Measurements from ENCODE around the gene ACTN3.
"Not testable (repeated sequence)": the region's sequence is repeated elsewhere in the genome, so short reads cannot be mapped to it uniquely, and the experiment has no call there.

ACTN3 gene

DNA sequence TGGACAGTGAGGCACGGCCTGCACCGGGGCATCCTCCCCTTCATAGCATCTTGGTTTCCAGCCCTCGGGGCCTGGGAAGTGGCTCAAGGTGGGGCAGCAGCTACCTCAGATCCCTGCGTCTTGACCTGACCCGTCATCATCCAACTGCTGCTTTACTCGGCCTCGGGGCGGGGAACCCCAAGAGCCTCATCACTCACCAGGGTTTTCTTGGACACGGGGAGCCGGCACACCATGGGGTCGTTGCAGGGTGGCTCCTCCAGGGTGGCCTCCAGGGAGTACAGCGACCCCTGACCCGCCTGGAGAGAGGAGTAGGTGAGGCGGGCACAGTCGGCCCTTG, 21.1 kb downstream of the ACTN3 start:
- DNase-seq, result no peak

DNA sequence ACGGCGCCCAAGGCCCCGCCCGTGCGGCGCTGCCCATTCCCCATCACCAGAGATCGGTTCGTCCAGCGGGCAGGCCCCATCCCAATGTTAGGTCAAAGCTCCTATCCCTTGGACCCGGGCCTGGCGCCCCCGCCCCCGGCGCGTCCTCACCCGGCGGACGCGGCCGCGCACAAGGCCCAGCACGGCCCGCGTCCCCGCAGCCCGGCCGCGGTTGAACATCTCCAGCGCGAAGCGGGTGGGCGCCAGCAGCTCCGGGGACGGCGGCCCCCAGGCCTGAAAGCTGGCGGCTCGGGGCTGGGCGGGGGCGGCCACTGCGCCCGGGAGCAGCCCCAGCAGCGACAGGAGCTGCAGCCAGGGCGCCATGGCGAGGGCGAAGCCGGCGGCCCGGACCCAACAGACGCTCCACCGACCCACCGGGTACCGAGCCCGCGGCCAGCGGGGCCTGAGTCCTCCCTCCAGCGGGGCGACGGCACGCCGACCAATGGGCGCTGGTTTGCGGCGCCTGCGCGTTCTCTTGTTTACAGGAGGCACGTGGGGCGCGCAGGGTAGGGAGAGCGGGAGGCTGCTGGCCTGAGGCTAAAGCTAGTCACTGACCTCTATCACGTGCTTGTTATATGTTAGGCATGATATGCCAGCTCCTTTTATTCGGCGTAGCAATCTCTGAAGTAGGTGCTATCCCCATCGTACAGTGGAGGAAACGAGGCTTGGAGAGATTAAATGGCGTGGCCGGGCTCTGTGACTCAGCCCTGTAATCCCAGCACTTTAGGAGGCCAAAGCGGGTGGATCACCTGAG, 21.6 kb downstream of the ACTN3 start, which contains the start of gene CTSF:
Gene CTSF, minus strand, starts transcription at position 483 of the 793 bp plus-strand sequence. Its CDS starts 120 bp downstream, at position 363.
- peak; percentile 74 for DNase-seq

DNA sequence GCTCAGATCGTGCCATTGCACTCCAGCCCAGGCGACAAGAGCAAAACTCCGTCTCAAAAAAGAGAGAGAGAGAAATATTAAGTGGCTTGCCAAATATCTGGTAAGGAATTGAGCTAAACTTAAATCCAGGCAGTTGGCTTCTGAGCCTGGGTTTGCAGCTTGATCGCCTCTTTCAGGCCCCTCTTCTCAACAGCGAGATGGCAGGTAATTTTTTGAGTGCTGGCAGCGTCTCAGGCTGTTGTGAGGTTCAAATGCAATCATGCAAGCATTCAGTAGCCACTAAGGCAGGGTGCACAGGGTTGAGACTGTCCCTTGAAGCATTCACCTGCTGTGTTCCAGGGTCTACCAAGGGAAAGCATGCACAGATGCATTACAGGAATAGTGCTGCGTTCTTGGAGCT, 22.4 kb downstream of the ACTN3 start:
- no peak for DNase-seq

DNA sequence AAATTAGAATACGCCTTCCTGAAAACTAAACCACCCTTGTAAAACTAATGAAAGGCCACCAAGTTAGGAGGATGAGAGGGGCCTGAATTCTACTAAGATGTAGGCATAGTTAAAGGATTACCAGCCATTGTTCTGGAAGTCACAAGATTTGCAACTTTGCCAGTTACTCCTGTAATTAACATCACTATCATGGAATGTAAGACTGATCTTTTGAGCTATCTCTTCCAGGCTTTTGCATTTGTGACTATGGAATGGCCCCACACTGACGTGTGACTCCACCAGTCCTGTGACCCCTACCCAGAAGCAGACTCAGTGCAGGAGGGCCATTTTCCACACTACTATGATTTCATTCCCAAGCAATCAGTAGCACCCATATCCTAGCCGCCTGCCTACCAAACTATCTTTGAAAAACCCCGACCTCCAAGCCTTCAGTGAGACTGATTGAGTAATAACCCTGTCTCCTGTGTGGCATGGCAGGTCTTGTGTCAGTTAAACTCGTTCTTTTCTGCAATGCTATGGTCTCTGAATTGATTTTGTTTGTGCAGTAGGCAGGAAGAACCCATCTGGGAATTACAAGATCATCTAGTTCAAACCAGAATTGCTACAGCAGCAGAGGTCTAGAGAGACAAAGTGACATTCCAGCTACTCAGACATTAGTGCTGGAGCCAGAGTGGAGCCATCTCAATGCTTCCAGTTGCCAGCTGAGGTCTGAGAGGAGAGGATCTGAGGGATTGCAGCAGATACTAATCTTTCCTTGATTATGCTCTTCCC, 23.6 kb downstream of the ACTN3 start:
- no peak for DNase-seq

DNA sequence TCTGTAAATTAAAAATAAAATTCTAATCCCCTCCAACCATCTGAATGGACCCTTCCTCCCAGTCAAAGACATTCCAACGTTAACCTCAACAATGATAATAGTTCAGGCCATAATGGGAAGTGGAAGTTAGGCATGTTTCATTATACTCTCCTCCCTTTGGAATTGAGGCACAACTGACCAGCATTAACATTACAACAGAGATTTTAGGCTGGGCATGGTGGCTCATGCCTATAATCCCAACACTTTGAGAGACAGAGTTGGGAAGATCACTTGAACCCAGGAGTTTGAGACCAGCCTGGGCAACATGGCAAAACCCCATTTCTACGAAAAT, 24.1 kb downstream of the ACTN3 start:
- no peak for DNase-seq

DNA sequence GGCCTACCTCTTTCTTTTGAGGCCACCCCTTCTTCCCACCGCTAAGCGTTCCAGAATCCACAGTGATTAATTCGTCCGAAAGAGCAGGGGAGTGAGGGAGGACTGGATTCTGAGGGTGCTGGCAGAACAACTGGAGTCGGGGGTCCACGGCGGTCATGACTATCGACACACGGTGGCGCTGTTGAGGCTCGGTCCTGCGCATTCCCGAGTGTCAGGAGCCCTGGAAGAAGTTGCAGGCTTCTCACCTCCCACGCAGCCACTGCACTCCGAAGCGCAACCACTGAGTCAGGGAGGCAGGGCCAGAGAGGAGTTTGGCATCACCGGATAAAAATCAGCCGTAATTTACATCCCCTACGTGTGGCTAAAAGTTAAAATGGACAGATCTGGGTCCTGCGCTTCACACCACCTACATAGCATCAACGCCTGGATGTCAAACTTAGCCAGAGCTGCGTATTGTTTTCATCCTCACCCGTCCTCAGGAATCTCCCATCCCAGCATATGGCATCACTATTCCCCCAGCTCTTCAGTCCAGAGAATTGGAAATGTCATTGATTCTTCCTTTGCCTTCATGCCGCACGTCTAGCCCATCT, 32.4 kb downstream of the ACTN3 start:
- peak; percentile 81 for DNase-seq

DNA sequence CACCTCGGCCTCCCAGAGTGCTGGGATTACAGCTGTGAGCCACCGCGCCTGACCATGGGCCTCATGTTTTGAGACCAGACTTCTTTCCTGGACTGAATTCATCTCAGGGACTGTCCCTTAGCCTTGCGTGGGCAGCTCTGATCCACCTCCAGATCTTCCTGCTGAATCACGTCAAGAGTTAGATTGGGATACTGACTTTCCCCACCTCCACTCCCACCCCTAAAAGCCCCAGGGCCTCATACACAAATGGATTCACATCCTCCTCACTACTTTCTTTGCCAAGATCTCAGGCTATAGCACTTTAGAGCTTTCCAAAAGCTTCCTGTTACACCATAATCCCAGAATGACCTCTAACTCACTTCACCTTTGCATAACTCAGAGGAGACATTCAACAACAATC, 34.1 kb downstream of the ACTN3 start:
- no peak for DNase-seq

DNA sequence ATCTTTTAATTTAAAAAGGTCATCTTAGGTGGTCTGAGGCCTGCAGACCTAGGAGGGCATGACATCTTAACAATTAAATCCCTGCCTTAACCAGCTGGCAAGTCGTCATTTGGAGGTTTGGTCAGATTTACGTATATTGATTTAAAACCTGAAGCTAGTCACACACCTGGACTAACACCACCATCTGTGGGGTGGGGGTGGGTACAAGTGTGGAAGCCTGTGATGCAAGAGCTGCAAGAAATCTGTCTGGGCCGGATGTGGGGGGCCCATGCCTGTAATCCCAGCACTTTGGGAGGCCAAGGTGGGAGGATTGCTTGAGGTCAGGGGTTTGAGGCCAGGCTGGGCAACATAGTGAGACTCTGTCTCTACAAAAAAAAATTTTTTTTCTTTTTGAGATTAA, 34.6 kb downstream of the ACTN3 start:
- no peak for DNase-seq

DNA sequence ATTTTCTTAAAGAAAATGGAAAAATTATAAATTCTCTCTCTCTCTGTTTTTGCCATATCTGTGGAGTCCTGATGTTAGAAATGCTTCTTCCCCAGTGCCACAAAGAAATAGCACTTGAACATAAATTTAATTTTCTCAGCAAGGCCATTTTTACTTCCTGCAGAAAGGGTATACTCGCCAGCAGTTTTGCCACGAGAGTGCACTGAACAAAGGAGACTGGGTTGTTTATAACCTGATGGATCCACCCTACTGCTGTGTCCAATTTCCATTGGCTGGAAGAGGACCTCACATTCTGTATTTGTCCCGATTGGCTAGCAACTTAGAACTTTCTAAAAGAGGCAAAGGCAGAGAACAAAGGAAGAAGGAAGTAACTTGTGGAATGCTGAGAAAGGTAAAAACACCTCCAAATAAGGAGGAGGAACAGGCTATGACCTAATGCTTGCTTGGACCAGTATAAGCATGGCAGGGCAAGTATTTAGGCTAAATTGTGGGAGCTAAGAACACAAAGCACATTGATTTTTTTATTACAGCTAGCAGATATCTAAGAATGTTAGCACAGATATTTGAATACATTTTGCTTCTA, 36.0 kb downstream of the ACTN3 start:
- not testable (repeated sequence) for DNase-seq

DNA sequence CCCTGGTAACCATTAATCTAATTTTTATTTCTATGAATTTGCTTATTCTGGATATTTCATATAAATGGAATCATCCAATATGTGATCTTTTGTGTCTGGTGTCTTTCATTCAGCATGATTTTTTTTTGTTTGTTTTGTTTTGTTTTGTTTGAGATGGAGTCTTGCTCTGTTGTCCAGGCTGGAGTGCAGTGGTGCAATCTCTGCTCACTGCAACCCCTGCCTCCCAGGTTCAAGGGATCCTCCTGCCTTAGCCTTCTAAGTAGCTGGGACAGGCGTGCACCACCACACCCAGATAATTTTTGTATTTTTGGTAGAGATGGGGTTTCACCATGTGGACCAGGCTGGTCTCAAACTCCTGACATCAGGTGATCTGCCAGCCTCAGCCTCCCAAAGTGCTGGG, 38.7 kb downstream of the ACTN3 start:
- not testable (repeated sequence) for DNase-seq

DNA sequence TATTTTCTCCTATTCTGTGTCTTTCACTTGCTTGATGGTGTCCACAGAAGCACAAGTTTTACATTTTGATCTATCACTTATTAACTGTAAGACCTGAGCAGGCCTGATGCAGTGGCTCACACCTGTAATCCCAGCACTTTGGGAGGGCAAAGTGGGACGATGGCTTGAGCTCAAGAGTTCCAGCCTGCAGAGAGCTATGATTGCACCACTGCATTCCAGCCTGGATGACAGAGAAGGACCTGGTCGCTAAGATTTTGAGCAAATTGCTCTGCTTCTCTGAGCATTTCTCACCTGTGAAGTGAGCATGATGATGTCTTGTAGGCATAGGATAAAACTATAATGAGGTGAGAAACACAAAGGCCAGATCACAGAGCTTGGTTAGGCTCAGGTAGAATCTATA, 39.4 kb downstream of the ACTN3 start:
- no peak for DNase-seq

DNA sequence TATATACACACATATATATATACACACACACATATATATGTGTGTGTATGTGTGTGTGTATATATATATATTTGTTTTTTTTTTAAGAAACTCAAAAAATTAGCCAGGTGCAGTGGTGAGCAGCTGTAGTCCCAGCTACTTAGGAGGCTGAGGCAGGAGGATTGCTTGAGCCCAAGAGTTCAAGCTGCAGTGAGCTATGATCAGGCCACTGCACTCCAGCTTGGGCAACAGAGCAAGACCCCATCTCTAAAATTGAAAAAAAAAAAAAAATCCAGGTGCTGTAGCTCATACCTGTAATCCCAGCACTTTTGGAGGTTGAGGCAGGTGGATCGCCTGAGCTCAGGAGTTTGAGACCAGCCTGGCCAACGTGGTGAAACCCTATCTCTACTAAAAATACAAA, 42.6 kb downstream of the ACTN3 start:
- not testable (repeated sequence) for DNase-seq

DNA sequence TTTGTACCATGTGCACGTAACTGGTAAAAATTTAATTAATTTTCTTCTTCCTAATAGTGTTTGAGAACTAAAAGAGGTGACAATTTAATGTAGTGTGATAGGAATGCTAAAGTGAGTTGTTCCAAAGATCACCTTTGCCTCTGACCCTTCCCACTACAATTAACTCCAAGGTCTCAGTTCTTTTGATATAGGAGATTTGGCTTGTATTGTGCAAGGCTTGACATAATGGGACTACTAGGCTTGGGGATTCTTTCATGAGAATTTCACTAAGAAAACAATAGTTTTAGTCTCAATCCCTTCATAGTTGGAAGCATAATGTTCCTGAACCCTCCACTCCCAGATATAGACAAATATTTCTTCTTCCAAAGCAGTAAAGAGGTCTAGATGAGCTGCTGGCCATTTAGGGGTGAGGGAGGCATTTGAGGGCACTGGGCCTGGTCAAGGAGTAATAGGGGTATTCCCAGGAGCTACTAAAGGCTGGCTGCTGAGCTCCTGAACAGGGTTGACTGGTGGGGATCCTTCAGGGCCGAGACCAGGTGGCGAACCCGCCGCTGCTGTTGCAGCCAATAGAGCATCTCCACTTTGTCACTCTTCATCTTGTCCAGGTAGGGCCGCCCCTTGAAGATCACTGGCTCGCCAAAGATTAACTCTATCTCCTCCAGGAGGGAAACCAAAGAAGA, 43.4 kb downstream of the ACTN3 start:
- no peak for DNase-seq

DNA sequence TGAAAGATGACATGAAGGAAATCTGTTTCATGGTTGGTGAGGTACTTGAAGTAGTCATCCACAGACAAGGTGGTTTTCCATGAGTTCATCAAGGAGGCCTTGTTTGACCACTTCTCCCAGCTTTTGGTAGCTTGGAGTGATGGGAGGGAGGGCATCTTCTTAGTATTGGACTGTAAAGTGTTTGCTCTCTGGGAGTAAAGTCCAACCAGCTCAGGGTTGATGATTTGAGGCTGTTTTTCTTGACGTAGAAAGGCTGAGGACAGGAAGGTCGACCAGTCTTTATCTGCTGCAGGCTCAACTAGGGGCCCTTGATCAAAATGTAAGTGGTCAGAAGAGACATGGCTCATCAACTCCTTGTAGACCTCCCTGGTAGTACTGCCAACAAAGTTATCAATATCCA, 44.5 kb downstream of the ACTN3 start:
- no peak for DNase-seq

DNA sequence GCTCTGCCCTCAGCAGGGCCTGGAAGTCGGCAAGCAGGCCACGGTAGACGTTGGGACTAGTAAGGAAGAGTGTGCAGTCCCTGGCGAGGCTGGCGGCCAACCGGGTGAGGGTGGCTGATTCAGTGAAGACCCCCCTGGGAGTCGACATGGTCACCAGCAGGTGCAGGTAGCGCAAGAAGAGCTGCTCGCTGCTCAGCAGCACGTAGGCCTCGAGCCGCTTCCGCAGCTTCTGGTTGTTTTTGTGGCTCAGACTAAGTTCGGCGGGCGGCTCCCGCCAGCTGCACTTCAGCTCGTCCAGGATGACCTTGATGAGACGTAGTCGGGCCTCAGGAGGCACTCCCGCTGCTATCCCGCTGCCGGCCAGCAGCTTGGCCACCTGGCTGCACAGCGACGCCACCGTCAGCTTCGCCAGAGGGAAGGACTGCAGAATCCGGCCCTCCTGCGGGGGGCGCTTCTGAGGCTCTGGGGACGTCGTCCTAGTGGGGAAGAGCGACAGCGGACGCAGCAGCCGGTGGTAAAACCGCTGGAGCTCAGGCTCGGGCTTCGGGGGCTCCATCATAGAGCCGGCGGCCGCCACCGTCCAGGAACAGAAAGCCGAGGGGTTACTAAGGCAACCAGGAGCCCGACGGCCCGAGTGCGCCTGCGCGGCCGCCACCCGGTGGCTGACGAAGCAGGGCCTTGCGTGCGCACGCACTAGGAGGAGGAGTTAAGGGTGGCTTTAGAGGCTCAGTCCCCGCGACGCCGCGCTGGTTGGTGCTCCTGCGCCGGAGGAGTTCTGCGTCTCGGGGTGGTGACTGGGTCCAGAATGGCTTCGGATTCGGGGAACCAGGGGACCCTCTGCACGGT, 46.0 kb downstream of the ACTN3 start, which contains the start of the genes CCDC87 and CCS:
Gene CCDC87, minus strand, starts transcription at position 607 of the 846 bp plus-strand sequence. Its CDS starts 48 bp downstream, at position 559.
Gene CCS, plus strand, starts transcription at position 729 of the 846 bp plus-strand sequence. Its CDS starts 77 bp downstream, at position 806.
- peak; percentile 99 for DNase-seq

DNA sequence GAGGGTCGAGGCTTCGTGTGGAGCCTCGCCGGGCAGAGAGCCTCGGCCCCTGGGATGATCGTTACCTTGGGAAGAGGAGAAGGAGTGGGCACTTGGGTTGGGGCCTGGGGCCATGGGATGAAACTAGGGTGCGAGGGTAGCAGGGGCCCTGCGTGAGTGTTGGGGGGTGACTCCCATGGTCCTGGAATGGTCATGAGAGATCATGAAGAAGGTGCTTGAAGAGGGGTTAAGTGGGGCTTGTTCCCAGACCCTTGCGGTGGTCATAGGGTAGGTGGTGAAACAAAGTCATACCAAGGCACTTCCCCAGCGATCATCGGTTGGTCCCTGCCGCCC, 46.6 kb downstream of the ACTN3 start:
- no peak for DNase-seq

DNA sequence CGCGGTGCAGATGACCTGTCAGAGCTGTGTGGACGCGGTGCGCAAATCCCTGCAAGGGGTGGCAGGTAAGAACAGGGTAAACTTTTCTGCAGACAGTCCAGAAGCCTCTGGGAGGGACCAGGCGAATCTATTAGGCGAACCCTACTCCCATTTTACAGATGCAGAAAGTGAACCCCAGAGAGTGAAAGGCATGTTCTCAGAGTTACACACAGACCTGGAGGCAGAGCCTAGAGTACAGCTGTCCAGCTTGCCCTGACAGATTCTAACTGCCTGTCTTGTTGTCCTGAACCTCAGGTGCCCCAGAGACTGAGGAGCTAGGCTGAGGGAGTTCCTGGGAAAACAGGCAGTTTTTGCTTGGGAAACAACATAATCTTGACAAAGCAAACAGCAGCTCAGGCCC, 46.9 kb downstream of the ACTN3 start:
- DNase-seq, result no peak

DNA sequence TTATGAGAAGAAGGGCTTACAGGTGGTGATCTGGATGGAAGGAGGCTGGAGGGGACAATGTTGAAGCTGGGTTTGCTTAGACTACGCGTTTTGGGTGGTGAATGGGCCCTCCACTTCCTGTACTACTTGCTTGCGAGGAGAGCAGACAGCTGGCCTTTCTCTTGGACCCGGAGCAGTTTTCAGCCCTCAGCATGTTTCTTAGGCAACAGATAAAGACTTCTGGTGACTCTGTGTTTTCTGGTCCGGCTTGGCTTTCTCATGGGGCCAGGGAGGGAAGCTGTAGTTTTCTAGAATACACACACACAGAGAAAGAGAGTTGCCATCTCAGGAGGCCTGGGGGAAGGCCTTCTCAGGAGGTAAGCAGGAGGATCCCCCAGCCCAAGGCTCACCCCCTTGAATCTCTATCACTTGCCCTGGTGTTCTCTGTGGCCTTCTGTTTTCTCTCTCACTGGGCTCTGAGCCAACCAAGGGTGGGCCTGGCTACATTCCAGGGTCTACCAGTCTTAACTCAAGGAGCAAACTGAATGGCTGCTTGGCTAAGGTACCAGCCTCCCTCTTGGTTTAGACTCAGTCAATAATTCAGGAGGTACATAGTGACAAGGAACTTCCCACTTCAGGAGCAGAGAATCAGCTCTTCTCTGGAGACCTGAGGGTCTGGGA, 48.7 kb downstream of the ACTN3 start:
- no peak for DNase-seq

DNA sequence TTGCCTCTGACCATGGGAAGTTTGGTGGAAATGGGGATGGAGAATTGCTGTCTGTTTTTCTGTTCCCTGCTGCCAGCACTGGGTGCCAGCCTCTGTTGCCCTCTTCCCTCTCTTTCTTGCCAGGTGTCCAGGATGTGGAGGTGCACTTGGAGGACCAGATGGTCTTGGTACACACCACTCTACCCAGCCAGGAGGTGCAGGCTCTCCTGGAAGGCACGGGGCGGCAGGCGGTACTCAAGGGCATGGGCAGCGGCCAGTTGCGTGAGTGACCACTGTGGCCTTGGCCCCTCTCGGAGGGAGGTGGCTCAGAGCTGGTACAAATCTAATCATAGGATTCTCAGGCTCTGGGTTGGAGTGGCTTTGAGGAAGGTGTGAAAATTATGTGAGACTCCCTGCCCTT, 52.3 kb downstream of the ACTN3 start:
- no peak for DNase-seq

DNA sequence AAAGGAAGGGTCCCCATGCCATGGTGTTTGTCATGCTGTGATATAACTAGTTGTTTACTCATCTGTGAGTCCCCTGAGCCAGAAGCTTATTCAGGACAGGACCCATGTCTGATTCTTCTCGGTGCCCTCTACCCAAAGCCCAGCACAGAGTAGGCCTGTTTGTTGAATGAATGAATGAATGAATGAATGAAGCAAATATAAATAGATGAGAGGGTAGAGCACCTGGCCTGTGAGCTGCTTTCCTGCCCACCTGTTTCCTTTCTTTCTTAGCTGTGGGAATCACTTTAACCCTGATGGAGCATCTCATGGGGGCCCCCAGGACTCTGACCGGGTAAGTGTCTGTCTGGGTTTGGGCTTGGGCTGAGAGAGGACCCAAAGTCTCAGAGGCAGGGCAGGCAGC, 53.5 kb downstream of the ACTN3 start:
- no peak for DNase-seq

DNA sequence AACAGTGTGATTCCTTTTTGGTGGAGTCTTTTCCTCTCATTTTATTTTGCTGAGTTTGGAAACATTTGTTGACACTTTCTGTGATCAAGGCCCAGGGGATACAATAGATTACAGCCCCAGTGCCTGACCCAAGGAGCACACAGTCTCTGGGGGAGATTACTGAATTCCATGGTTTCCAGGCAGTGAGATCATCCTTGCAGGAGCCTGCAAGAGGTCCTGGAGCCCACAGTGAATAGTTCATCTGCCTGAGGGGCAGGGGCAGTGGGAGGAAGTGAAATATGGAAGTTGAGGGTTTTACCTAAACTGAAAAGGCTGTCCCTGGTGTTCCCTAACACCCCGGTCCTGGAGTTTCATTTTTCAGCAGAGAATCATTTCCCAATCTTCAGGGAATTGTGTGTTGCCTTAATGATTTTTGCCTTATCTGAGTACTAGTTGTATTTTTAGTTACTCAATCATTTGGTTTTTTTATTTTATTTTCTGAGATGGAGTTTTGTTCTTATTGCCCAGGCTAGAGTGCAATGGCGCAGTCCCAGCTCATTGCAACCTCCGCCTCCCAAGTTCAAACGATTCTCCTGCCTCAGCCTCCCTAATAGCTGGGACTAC, 54.0 kb downstream of the ACTN3 start:
- DNase-seq, result no peak

All from activated naive CD4-positive, alpha-beta T cell treated with Interleukin-2 at 50 U/mL for 16 hours (primary cell).